Measurements from ENCODE around the gene KCNE1. TPM values are rescaled to one million over a fixed set of nuclear protein-coding genes. Genes with fewer than 3 reads are reported as not detected.

Gene KCNE1
- total and polyA plus RNA-seq, 4 donors = 0.23 to 6.0 (median 0.81) TPM

GRCh38 chr21:34528131-34528561 is 16.1 kb upstream of the KCNE1 start:
- H3K4me1 ChIP-seq (ENCODE audit: control insufficient read depth in 4 of 4, insufficient read depth in 4 of 4, low read length in 3 of 4) = peaks cover 6 to 42% (median 24%) of the 10 kb centered on the region in 4 donors
- DNase-seq (ENCODE audit: low spot score) = no peak
- H3K36me3 ChIP-seq (ENCODE audit: control insufficient read depth in 4 of 4, insufficient read depth in 3 of 4, low read depth in 1 of 4, low read length in 3 of 4) = peaks cover 0 to 3% (median 1%) of the 10 kb centered on the region in 4 donors
- WGBS = 36% methylated on average over 3 of the region's 3 CpGs
- no peaks in the 10 kb centered on the region for H3K27me3 ChIP-seq (ENCODE audit: control insufficient read depth in 4 of 4, insufficient read depth in 4 of 4, low read length in 3 of 4)
- TF ChIP-seq ATF3 (IDR thresholded peaks at IDR 0.05) = peak; percentile 35
- peak; percentile 59 for TF ChIP-seq YY1 (IDR thresholded peaks at IDR 0.05)
- no peak for TF ChIP-seq FOXA1 (IDR thresholded peaks at IDR 0.05)
- no peak for TF ChIP-seq NR2F2 (IDR thresholded peaks at IDR 0.05)
- TF ChIP-seq GABPA (IDR thresholded peaks at IDR 0.05 in 1 of 2, conservative IDR thresholded peaks at IDR 0.05 in 1 of 2) = peak in 1 of 2 donors; percentile 38
- TF ChIP-seq HNF4A (conservative IDR thresholded peaks at IDR 0.05) = peak; percentile 89 to 92
- TF ChIP-seq JUND (IDR thresholded peaks at IDR 0.05) = peak; percentile 36 to 75
- TF ChIP-seq MAX (IDR thresholded peaks at IDR 0.05) = peak; percentile 65
- TF ChIP-seq ZBTB33 (IDR thresholded peaks at IDR 0.05) = peak; percentile 58
- TF ChIP-seq REST (IDR thresholded peaks at IDR 0.05) = peak; percentile 37
- peak; percentile 87 for TF ChIP-seq SP1 (IDR thresholded peaks at IDR 0.05)
- TF ChIP-seq HNF4G (IDR thresholded peaks at IDR 0.05) = peak; percentile 83
- no peak for TF ChIP-seq CTCF (IDR thresholded peaks at IDR 0.05; ENCODE audit: low read depth, low read length, missing input control)
- TF ChIP-seq EGR1 (IDR thresholded peaks at IDR 0.05; ENCODE audit: low read depth in 2 of 2) = peak in 1 of 2 donors; percentile 64
- no peak for TF ChIP-seq TAF1 (conservative IDR thresholded peaks at IDR 0.05)
- TF ChIP-seq RAD21 (IDR thresholded peaks at IDR 0.05) = peak; percentile 14 to 30
- TF ChIP-seq FOXA2 (IDR thresholded peaks at IDR 0.05) = no peak
- TF ChIP-seq RXRA (IDR thresholded peaks at IDR 0.05) = peak; percentile 82 to 83
- H3K9ac ChIP-seq (ENCODE audit: low read depth in 1 of 2, low read length in 2 of 2) = peak overlapping the region in 1 of 2 donors; percentile 29
- H3K9me3 ChIP-seq (ENCODE audit: control insufficient read depth in 4 of 4, low read length in 3 of 4) = no peaks in the 10 kb centered on the region
- H3K4me3 ChIP-seq (ENCODE audit: low read depth in 1 of 3, low read length in 3 of 3) = no peak overlapping the region
- H3K27ac ChIP-seq (ENCODE audit: low read depth in 1 of 2, low read length in 2 of 2) = peak overlapping the region; percentile 88 to 96

Data from liver (tissue), 9 donors.